Right ventricle myocardium superior (tissue), 1 donor: ENCODE data around the gene NEU3. TPM values are rescaled to one million over a fixed set of nuclear protein-coding genes. Genes with fewer than 3 reads are reported as not detected.
"Not testable (repeated sequence)": the region's sequence is repeated elsewhere in the genome, so short reads cannot be mapped to it uniquely, and the experiment has no call there.

Experiments used
- ATAC-seq: fragments of 200-7000 bp; cut with Tn5 transposase; one replicate; pipeline ENCODE4 v1.9.1; 2020; ENCODE audit warnings: mild to moderate bottlenecking; ENCODE audit not compliant: poor library complexity
- DNase-seq: peaks from one replicate; pipeline ENCODE4 v3.0.0-alpha.2; 2020
- intact Hi-C: fragments of 100-400 bp; cut with DNase I; formaldehyde crosslinking; loops from one replicate; pipeline ENCODE4 v1.11.2; 2022
- total RNA-seq: library from RNA; stranded (reverse); fragmentation: NEBNext Ultra II Directional; extraction: Animal tissue kit (Norgen Biotek cat#: 25700); gene quantifications from one replicate; pipeline ENCODE4 v1.2.1, GENCODE V29; 2021
- donor health status: DM: no; HTN: yes; CAD: no; lungs with severe emphysema.

NEU3 gene
- total RNA-seq, 1 donor from 2014 or later: 3.5 TPM

DNA sequence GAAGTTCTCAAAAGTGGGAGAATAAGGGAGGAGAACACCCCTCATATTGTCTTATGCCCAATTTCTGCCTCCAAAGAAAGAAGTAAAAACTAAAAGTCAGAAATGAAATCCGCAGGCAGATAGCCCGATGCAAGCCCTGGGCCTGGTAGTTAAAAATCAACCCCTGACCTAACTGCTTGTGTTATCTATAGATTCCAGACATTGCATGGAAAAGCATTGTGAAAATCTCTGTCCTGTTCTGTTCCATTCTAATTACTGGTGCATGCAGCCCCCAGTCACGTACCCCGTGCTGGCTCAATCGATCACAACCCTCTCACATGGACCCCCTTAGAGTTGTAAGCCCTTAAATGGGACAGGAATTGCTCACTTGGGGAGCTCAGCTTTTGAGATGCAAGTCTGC is 57.9 kb downstream of the NEU3 start:
- intact Hi-C loops, DNase-seq, ATAC-seq: not testable (repeated sequence)

DNA sequence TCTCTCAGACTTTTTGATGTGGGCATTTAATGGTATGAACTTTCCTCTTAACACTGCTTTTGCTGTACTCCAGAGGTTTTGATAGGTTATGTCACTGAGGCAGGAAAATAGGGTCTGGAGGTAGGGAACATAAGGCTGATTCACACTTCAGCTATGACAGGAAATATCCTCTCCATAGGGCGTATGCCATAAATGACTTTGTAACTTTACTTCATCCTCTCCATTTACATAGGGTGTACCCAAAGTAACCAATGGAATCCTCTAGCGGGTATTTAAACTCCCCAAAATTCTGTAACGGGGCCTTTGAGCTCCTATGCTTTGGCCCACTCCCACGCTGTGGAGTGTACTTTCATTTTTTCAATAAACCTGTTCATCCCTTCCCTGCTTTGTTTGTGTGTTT is 58.5 kb downstream of the NEU3 start:
- DNase-seq (no peak), ATAC-seq (no peak)
- intact Hi-C loops: no loop called here

DNA sequence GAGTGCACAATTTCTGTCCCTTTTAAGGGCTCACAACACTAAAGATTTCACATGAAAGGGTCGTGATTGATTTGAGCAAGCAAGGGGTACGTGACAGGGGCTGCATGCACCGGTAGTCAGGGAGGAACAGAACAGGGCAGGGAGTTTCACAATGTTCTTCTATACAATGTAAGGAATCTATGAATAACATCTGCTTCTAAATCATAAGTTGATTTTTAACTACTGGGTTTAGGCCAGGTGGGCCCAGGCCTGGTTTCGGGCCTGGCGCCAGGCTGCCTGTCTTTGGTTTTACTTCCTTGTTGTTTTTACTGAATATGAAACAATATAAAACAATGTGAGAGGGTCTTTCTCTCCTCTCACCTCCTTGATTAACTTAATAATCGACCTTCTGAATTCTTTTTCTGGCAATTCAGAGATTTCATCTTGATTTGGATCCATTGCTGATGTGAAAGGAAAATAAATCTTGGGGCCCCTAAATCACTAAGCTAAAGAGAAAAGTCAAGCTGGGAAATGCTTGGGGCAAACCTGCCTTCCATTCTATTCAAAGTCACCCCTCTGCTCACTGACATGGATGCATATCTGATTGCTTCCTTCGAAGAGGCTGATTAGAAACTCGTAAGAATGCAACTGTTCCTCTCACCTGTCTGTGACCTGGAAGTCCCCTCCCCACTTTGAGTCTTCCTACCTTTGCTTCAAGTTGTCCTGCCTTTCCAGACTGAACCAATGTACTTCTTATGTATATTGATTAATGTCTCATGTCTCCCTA is 61.0 kb downstream of the NEU3 start:
- ATAC-seq, intact Hi-C loops: not testable (repeated sequence)

DNA sequence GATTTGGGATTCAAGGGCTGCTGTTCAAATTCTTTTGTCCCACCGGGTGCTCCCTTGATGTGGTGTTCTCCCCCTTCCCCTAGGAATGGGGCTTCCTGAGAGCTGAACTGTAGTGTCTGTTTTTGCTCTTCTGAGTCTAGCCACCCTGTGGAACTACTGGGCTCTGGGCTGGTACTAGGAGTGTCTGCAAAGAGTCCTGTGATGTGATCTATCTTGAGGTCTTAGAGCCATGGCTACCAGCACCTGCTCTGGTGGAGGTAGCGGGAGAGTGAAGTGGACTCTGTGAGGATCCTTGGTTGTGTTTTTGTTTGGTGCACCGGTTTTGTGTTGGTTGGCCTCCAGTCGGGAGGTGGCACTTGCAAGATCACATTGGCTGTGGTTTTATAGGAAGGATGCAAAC is 61.8 kb downstream of the NEU3 start:
- DNase-seq (no peak), ATAC-seq (no peak)
- intact Hi-C loops: no loop called here

More for the DNA sequence above, 61.0 kb downstream of the NEU3 start:
- not testable (repeated sequence) for DNase-seq

DNA sequence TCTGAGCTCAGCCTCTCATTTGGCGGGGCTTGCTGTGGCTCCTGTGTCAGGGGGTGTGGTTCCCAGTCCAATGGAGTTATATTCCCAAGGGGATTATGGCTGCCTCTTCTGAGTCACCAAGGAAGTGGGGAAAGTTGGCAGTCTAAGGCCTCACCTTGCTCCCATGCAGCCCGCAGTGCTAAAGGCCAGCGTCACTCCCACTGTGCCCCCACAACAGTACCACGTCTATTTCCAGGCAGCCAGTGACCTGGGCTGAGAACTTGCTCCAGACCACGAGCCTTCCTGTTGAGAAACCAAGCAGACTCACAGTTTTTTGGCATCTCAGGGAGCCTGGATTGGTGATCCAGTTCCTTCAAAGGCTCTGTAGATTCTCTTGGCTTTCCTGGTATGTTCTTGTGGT is 62.3 kb downstream of the NEU3 start:
- ATAC-seq: no peak
- no peak for DNase-seq
- intact Hi-C loops: no loop called here

DNA sequence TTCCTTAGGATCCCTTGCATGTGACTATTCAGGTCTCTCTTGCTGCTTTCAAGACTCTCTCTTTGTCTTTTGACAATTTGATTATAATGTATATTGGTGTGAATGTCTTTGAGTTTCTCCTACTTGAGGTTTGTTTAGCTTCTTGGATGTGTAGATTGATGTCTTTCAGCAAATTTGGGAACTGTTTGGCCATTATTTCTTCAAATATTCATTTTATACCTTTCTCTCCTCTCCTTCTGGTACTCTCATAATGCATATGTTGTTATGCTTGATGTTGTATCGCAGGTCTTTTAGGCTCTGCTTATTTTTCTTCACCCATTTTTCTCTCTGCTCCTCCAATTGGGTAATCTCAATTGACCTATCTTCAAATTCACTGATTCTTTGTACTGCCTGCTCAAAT is 63.7 kb downstream of the NEU3 start:
- no peak for DNase-seq
- intact Hi-C loops: no loop called here
- ATAC-seq: no peak

DNA sequence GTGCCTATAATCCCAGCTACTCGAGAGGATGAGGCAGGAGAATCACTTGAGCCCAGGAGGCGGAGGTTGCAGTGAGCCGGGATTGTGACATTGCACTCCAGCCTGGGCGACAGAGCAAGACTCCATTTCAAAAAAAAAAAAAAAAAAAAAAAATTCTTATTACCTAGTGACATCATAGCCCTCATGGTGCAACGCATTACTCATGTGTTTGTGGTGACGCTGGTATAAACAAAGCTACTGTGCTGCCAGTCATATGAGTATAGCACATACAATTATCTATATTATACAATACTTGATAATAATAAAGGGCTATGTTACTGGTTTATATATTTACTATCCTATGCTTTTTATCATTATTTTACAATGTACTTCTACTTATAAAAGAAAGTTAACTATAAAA is 66.8 kb downstream of the NEU3 start:
- no peak for ATAC-seq
- no peak for DNase-seq
- intact Hi-C loops: no loop called here

DNA sequence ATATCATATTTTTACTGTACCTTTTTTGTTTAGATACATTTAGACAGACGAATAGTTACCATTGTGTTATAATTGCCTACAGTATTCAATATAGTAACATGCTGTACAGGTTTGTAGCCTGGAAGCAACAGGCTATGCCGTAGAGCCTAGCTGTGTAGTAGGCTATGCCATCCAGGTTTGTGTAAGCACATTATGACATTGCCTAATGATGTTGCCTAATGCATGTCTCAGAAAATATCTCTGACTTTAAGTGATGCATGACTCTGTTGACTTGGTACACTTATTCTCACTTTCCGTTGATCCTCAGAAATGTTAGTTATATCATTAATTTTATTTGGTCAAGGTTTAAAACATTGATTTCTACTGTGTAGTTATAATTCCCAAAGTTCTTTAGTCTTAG is 68.1 kb downstream of the NEU3 start:
- DNase-seq (no peak), ATAC-seq (no peak)
- intact Hi-C loops: no loop called here

DNA sequence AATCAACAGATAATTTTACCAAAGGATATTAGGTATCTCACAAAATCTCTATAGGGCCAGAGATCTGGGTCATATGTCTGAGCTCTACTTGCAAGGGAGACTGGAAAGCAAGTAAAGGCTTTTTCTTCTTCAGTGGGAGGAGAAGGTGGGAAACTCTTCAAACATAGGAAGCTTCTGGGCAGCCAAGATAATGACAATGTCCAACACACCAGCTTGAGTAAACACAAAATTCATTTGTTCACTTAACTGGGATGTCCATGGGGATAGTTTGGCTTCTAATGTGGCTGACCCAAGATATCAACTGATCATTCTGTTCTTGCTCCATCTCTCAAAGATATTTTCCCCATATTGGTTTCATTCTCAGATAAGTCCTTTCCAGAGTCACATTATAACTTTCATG is 70.6 kb downstream of the NEU3 start:
- ATAC-seq (no peak), DNase-seq (no peak)
- intact Hi-C loops: no loop called here

DNA sequence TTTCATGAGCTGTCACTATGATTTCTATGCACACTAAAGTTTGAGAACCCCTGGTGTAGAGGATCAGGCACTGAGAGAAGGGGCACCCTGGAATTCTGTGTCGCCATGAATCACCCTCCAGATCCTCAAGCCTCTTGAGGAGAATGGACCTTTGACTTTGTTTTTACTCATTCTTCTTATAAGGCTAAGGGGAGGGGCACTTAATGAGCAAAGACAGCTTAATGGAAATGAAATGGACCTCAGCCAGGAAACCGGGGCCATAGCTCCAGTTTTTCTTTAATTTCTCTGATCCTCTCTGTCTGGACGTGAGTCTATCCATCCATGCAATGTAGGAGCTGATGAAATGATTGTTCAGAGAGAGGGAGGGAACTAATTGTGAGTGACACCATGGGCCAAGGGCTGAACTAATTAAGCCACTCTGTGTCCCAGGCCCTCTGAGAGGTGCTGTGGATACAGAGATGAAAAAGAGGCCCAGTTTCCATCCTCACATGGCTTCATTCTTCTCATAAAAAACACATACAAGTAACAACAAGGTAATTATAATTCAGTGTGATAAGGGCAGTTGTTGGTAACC is 75.1 kb downstream of the NEU3 start:
- intact Hi-C loops: no loop called here
- no peak for DNase-seq
- ATAC-seq: no peak

DNA sequence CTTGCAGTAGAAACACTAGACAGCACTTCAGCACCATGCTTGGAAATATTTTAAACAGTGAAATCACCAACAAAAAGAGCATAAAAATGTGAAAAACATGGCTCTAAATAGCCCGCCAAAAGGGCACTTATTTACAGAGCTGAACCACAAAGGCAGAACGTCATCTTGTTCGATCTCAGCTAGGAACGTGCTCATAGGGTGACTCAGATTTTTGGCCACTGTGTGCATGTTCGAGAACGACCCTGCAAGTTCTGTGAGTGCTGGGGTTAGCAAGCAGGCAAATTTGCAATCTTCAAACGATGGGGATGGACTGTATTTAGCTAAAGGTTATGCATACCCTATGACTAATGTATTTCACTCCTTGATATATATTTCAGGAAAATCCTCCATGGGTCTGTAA is 77.3 kb downstream of the NEU3 start:
- intact Hi-C loops: no loop called here
- DNase-seq: no peak
- ATAC-seq: no peak

Other genes starting within 250 kb of the NEU3 start
- 10.2 TPM for gene RNF169, start 240.1 kb upstream of the NEU3 start, total RNA-seq
- 5.3 TPM for gene XRRA1, start 39.8 kb upstream of the NEU3 start, total RNA-seq
- gene SPCS2, start 39.7 kb upstream of the NEU3 start, total RNA-seq: 98.4 TPM
- not detected for gene OR2AT4, start 107.9 kb downstream of the NEU3 start, total RNA-seq
- gene SLCO2B1, start 162.2 kb downstream of the NEU3 start, total RNA-seq: 28.2 TPM